Smooth muscle cell (in vitro differentiated cells): ENCODE results near the gene PNMA8A. TPM values are rescaled to one million over a fixed set of nuclear protein-coding genes. Genes with fewer than 3 reads are reported as not detected.
"Not testable (repeated sequence)": the region's sequence is repeated elsewhere in the genome, so short reads cannot be mapped to it uniquely, and the experiment has no call there.

Experiments
- DNase-seq: peaks from one replicate; lab custom pipeline; 2025; ENCODE audit not compliant: unreplicated experiment; lab: John Stamatoyannopoulos, UW
- H2AFZ ChIP-seq: fragments of 200-600 bp; sonication (generic); 2 replicates; pipeline ENCODE4 v1.6.0; 2016; ENCODE audit warnings: antibody characterized with exemption, low read depth, mild to moderate bottlenecking
- H3F3A ChIP-seq: fragments of 200-600 bp; sonication (generic); 2 replicates; pipeline ENCODE4 v1.6.0; 2017; ENCODE audit warnings: antibody characterized with exemption, low read depth
- H3K27ac ChIP-seq: fragments of 200-600 bp; sonication (generic); 2 replicates; pipeline ENCODE4 v1.5.1; 2016; ENCODE audit warnings: low read depth, mild to moderate bottlenecking
- H3K27me3 ChIP-seq: fragments of 200-600 bp; sonication (generic); 2 replicates; pipeline ENCODE4 v1.6.1; 2016; ENCODE audit warnings: low read depth, mild to moderate bottlenecking
- H3K36me3 ChIP-seq: fragments of 200-600 bp; sonication (generic); 2 replicates; pipeline ENCODE4 v1.5.1; 2016; ENCODE audit warnings: low read depth
- H3K4me1 ChIP-seq: fragments of 200-600 bp; sonication (generic); 2 replicates; pipeline ENCODE4 v1.5.1; 2016; ENCODE audit warnings: low read depth
- H3K4me2 ChIP-seq: fragments of 200-600 bp; sonication (generic); 2 replicates; pipeline ENCODE4 v1.6.0; 2016; ENCODE audit warnings: mild to moderate bottlenecking
- H3K4me3 ChIP-seq: fragments of 200-600 bp; sonication (generic); 2 replicates; pipeline ENCODE4 v1.5.1; 2016; ENCODE audit warnings: mild to moderate bottlenecking
- H3K79me2 ChIP-seq: fragments of 200-600 bp; sonication (generic); 2 replicates; pipeline ENCODE4 v1.6.0; 2016; ENCODE audit warnings: low read depth, mild to moderate bottlenecking
- H3K9ac ChIP-seq: fragments of 200-600 bp; sonication (generic); 2 replicates; pipeline ENCODE4 v1.6.0; 2016; ENCODE audit warnings: low read depth
- H3K9me3 ChIP-seq: fragments of 200-600 bp; sonication (generic); replicated peaks from 2 replicates; pipeline ENCODE4 v1.5.1; 2016; ENCODE audit warnings: low read depth
- H4K20me1 ChIP-seq: fragments of 200-600 bp; sonication (generic); 2 replicates; pipeline ENCODE4 v1.6.0; 2016; ENCODE audit warnings: low read depth
- WGBS: methylation state at CpG from one replicate; pipeline ENCODE4 v1.1.7; 2016; ENCODE audit warnings: low lambda C conversion rate; 5-methylcytosine and 5-hydroxymethylcytosine counted together
- polyA plus RNA-seq: library from polyadenylated mRNA; unstranded; fragments of >200 nt; fragmentation: Nextera tagmentation; extraction: Ambion mirVana; gene quantifications from 2 replicates; pipeline ENCODE4 v1.2.1, GENCODE V29; 2016
- total RNA-seq: library from RNA; depleted of rRNA; stranded (reverse); fragments of >200 nt; gene quantifications from 2 replicates; pipeline ENCODE4 v1.2.3, GENCODE V29; 2014
- TF ChIP-seq, protein P1 (sequence below): fragments of 200-600 bp; sonication (generic); IDR thresholded peaks from 2 replicates; pipeline ENCODE4 v1.5.1; 2017; ENCODE audit warnings: borderline replicate concordance, mild to moderate bottlenecking, antibody characterized with exemption; ENCODE audit not compliant: insufficient read depth, poor library complexity, severe bottlenecking

PNMA8A gene
- total and polyA plus RNA-seq, 2 experiments from 2014 or later = 3.6 to 16.4 TPM

GRCh38 chr19:46447006-46447405 lies 24.4 kb downstream of the PNMA8A start:
- WGBS = 54% methylated on average over 3 of the region's 3 CpGs
- Histone ChIP-seq H3K9ac (no peak overlapping the region), H4K20me1 (no peaks in the 10 kb centered on the region), H2AFZ (no peak overlapping the region), H3K36me3 (no peaks in the 10 kb centered on the region), H3K4me1 (no peaks in the 10 kb centered on the region), H3K4me2 (no peak overlapping the region), H3K4me3 (no peak overlapping the region), H3K27ac (peak overlapping the region; percentile 48), H3K27me3 (no peaks in the 10 kb centered on the region), H3K79me2 (no peaks in the 10 kb centered on the region), H3F3A (no peaks in the 10 kb centered on the region), H3K9me3 (no peaks in the 10 kb centered on the region)
- DNase-seq = no peak
- TF ChIP-seq, protein P1, sequence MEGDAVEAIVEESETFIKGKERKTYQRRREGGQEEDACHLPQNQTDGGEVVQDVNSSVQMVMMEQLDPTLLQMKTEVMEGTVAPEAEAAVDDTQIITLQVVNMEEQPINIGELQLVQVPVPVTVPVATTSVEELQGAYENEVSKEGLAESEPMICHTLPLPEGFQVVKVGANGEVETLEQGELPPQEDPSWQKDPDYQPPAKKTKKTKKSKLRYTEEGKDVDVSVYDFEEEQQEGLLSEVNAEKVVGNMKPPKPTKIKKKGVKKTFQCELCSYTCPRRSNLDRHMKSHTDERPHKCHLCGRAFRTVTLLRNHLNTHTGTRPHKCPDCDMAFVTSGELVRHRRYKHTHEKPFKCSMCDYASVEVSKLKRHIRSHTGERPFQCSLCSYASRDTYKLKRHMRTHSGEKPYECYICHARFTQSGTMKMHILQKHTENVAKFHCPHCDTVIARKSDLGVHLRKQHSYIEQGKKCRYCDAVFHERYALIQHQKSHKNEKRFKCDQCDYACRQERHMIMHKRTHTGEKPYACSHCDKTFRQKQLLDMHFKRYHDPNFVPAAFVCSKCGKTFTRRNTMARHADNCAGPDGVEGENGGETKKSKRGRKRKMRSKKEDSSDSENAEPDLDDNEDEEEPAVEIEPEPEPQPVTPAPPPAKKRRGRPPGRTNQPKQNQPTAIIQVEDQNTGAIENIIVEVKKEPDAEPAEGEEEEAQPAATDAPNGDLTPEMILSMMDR = no peak

DNA sequence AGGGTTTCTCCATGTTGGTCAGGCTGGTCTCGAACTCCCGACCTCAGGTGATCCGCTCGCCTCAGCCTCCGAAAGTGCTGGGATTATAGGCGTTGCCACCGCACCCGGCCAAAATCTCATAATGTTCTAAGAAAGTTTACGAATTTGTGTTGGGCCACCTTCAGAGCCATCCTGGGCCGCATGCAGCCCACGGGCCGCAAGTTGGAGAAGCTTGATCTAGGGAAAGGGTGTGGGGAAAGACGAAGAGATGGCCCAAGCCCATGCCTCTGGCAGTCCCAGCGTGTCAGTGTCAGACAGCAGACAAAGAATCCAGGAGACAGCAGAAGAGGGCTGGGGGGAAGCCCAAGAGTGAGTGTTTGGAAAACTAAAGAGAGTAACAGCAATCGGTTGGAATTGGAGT lies 25.3 kb downstream of the PNMA8A start:
- Histone ChIP-seq H3K27me3 (no peaks in the 10 kb centered on the region), H3K4me2 (no peak overlapping the region), H2AFZ (no peak overlapping the region), H3K4me3 (no peak overlapping the region), H3K36me3 (no peaks in the 10 kb centered on the region), H3K4me1 (no peaks in the 10 kb centered on the region), H4K20me1 (no peaks in the 10 kb centered on the region), H3K79me2 (no peaks in the 10 kb centered on the region), H3K27ac (no peak overlapping the region), H3K9me3 (no peaks in the 10 kb centered on the region), H3K9ac (no peak overlapping the region), H3F3A (no peaks in the 10 kb centered on the region)
- DNase-seq = no peak
- TF ChIP-seq, protein P1 = no peak
- WGBS = 89% methylated on average over 14 of the region's 15 CpGs

- H3K4me3 ChIP-seq = no peak overlapping the region
- H3K9me3 ChIP-seq = no peaks in the 10 kb centered on the region
- H3K79me2 ChIP-seq = no peaks in the 10 kb centered on the region
- no peaks in the 10 kb centered on the region for H3F3A ChIP-seq
- H3K36me3 ChIP-seq = no peaks in the 10 kb centered on the region
- H3K27me3 ChIP-seq = no peaks in the 10 kb centered on the region
- H4K20me1 ChIP-seq = no peaks in the 10 kb centered on the region
- H3K4me2 ChIP-seq = no peak overlapping the region
- no peak overlapping the region for H3K9ac ChIP-seq
- no peak overlapping the region for H2AFZ ChIP-seq
- WGBS = 72% methylated on average over 8 of the region's 8 CpGs
- DNase-seq = no peak
- no peaks in the 10 kb centered on the region for H3K4me1 ChIP-seq
- no peak overlapping the region for H3K27ac ChIP-seq
- TF ChIP-seq, protein P1 = no peak
Observed at GRCh38 chr19:46442808-46443450, 28.4 kb downstream of the PNMA8A start.

DNA sequence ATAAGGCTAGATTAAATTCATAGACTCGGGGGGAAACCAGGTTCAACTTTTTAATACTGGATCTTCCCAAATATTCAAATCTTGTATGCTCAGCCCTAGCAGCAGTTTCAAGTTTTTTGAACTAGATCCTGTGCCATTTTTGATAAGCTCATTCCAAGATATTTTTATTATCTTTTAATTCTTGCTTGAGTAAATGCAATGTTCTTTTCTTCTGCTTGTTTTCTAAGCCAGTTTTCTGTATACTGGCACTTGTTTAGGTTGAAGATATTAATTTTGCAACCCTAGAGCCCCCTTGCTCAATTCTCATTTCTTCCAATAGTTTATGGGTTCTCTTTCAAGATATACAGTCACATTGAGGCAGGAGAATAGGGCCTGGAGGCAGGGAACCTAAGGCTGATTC lies 29.5 kb downstream of the PNMA8A start:
- Histone ChIP-seq H3K4me3 (no peak overlapping the region), H2AFZ (no peak overlapping the region), H3K27me3 (no peaks in the 10 kb centered on the region), H3K36me3 (no peaks in the 10 kb centered on the region), H3K79me2 (no peaks in the 10 kb centered on the region), H3K4me2 (no peak overlapping the region), H3K27ac (no peak overlapping the region), H3F3A (no peaks in the 10 kb centered on the region), H3K9me3 (no peaks in the 10 kb centered on the region), H3K9ac (no peak overlapping the region), H3K4me1 (no peaks in the 10 kb centered on the region), H4K20me1 (no peaks in the 10 kb centered on the region)
- 98% methylated on average over 1 of the region's 1 CpG for WGBS
- TF ChIP-seq, protein P1 = no peak
- DNase-seq = no peak

DNA sequence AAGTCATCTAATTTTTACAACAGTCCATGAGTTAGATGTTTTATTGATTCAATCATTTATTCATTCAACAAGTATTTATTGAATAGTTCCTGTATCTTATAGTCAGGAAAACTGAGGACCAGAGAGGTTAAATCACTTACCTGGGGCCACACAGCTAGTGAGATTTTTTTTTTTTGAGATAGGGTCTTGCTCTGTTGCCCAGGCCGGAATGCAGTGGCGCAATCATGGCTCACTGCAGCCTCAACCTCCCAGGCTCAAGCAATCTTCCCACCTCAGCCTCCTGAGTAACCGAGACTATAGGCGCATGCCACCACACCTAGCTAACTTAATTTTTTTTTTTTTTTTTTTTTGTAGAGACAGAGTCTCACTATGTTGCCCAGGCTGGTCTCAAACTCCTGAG lies 35.7 kb downstream of the PNMA8A start:
- not testable (repeated sequence) for DNase-seq, H3K4me2 ChIP-seq, H4K20me1 ChIP-seq, H3K4me3 ChIP-seq, H3K9me3 ChIP-seq, H3K9ac ChIP-seq, H3K79me2 ChIP-seq, H3K36me3 ChIP-seq, H3K4me1 ChIP-seq, H3F3A ChIP-seq, H2AFZ ChIP-seq, H3K27me3 ChIP-seq, H3K27ac ChIP-seq
- WGBS = 96% methylated on average over 4 of the region's 4 CpGs
